Heart right ventricle (tissue), 16 donors: Measurements from ENCODE around the gene MXRA8. TPM values are rescaled to one million over a fixed set of nuclear protein-coding genes. Genes with fewer than 3 reads are reported as not detected.

Experiments
- ATAC-seq, 8 donors: fragments of 200-7000 bp; cut with Tn5 transposase; one replicate each; pipeline ENCODE4 v1.9.1; 2020; ENCODE audit warnings: mild to moderate bottlenecking in 8 of 8, moderate library complexity in 8 of 8, moderate number of reproducible peaks in 1 of 8
- DNase-seq, 2 donors: peaks; one replicate each; pipeline ENCODE4 v3.0.0-alpha.2; 2020
- H3K27ac ChIP-seq, 10 donors: fragments of 200-600 bp; sonication (generic) in 2 of 10; one replicate each; pipeline versions ENCODE4 v1.5.0 to v1.8.0; 2020 to 2022; ENCODE audit warnings: mild to moderate bottlenecking in 3 of 10
- H3K27me3 ChIP-seq, 7 donors: fragments of 200-600 bp; one replicate each; pipeline ENCODE4 v1.8.0; 2021 to 2022; ENCODE audit warnings: mild to moderate bottlenecking in 2 of 7
- H3K36me3 ChIP-seq, 9 donors: fragments of 200-600 bp; sonication (generic) in 1 of 9; one replicate each; pipeline versions ENCODE4 v1.5.0 to v1.8.0; 2020 to 2022; ENCODE audit warnings: mild to moderate bottlenecking in 2 of 9
- H3K4me1 ChIP-seq, 9 donors: fragments of 200-600 bp; sonication (generic) in 1 of 9; one replicate each; pipeline versions ENCODE4 v1.5.0 to v1.8.0; 2020 to 2022; ENCODE audit warnings: mild to moderate bottlenecking in 4 of 9
- H3K4me3 ChIP-seq, 10 donors: fragments of 200-600 bp; sonication (generic) in 2 of 10; one replicate each; pipeline versions ENCODE4 v1.5.0 to v1.8.0; 2020 to 2022; ENCODE audit warnings: mild to moderate bottlenecking in 7 of 10, moderate library complexity in 2 of 10
- H3K9me3 ChIP-seq, 11 donors: fragments of 200-600 bp in 10 of 11; sonication (generic) in 2 of 11; one replicate each; pipeline versions ENCODE4 v1.5.0 to v1.8.0; 2013 to 2022; ENCODE audit warnings: mild to moderate bottlenecking in 2 of 11, control low read depth in 1 of 11, moderate library complexity in 1 of 11
- WGBS, 2 donors: extraction: QIAGEN DNeasy Blood & Tissue Kit; methylation state at CpG; one replicate each; pipeline ENCODE4 v1.1.7; 2013; ENCODE audit warnings: inconsistent platforms in 1 of 2; 5-methylcytosine and 5-hydroxymethylcytosine counted together
- intact Hi-C, 10 donors: fragments of 100-400 bp; cut with DNase I; formaldehyde crosslinking; loops; one replicate each; pipeline versions ENCODE4 v1.11.1 to v1.14.2; 2022
- polyA plus RNA-seq, 2 donors: library from polyadenylated mRNA; stranded (reverse); fragments of 200-250 nt; gene quantifications; one replicate each; pipeline ENCODE4 v1.2.3, GENCODE V29; 2013
- total RNA-seq, 10 donors: library from RNA; stranded (reverse); fragmentation: NEBNext Ultra II Directional in 3 of 10; extraction: Animal tissue kit (Norgen Biotek cat#: 25700) in 3 of 10; gene quantifications; one replicate each; pipeline versions ENCODE4 v1.2.1 to v1.2.4, GENCODE V29; 2021 to 2023
- TF ChIP-seq, protein P1 (sequence below), 9 donors: fragments of 200-600 bp; sonication (generic) in 2 of 9; IDR thresholded peaks; one replicate each; pipeline versions ENCODE4 v1.5.0 to v1.8.0; 2021 to 2022; ENCODE audit warnings: antibody characterized with exemption in 9 of 9, mild to moderate bottlenecking in 5 of 9, moderate library complexity in 1 of 9
- donor health status: Arrhythmogenic right ventricular cardiomyopathy.
- donor health status: ischemic (EF 13 %, LVEDD 7.1; RV severe dilation, severe dysfunction).
- donor health status: healthy with polysubstance abuse.
- donor health status: DM: no; HTN: yes; CAD: no.
- donor health status: DM: no; HTN: no; CAD: no.
- donor health status: ischemic (EF 25% LVEDD 6.9; RV normal size, moderate dysfunction).
- donor health status: ischemic (EF 25% LVEDD 5.7; RV mildly dilated, moderate dysfunction).
- donor health status: healthy.
- donor health status: DM: yes; HTN: yes; CAD: no.
- donor health status: Ischemic cardiomyopathy.
- donor health status: ischemic (EF 35%, LVEDD 5.7; RV mildly dilated, moderate dysfunction).
- donor health status: nonischemic (EF 11% LVEDD 7.7; RV severe dilation, severe dysfunction).
- donor health status: DM: yes; HTN: yes; CAD: no.
- donor health status: PGD.
- donor health status: ischemic (EF 29% LVEDD 5.4; RV normal size, mild dysfunction).
- donor health status: nonischemic (EF 23%, LVEDD 6.1; RV moderate dilation, normal function).

Gene MXRA8
- total and polyA plus RNA-seq, 12 donors: 7.2 to 35.6 (median 15.5) TPM

DNA sequence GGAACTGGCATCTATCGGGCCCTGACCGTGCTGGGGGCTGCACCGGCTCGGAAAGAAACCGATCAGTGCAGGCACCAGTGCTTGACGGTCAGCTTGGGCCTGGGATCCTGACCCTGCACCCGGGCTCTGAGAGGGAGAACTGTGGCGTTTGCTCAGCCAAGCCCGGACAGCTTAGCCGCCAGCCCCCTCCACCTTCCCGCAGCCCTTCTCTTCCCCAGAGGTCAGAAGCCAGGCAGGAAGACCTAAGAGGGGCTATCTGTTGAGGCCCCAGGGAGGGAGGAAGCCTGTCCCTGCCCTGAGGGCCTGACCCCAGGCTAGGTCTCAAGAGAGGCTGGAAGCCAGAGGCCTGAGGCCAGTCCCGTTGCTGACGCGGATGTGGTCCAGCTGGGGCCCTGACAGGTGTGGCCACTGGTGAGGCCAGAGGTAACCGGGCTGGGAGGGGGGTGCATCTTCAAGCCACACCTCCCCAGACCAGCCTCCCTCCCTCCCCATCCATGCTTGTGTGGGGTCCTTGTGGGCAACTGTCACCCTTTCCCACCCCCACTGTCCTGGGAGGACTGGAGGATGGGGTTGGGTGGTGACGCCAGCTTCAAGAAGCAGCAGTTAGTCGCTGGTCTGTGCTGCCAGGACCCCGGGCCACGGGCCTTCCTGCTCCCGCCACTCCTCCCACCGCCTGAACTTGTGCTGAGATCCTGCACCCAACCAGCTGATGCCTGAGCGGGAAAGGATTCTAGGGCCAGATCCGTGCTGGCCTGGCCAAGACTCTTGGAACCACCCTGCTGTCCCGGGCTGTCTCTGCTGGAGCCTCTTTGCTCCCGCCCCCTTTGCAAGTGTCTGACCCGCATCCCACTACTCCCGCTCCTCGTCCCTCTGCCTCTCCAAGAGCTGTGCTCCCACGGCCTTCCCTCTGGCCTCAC is 6.6 kb downstream of the MXRA8 start:
- peaks cover 0 to 19% (median 0%) of the 10 kb centered on the region in 9 donors for H3K36me3 ChIP-seq
- 45 to 50% methylated on average over 29 of the region's 29 CpGs for WGBS, 2 donors
- H3K4me3 ChIP-seq: peak overlapping the region in 5 of 10 donors; percentile 5 to 22 (median 12)
- peaks cover 24 to 69% (median 51%) of the 10 kb centered on the region in 9 donors for H3K4me1 ChIP-seq
- H3K27ac ChIP-seq: peak overlapping the region in 8 of 10 donors; percentile 14 to 75 (median 58)
- DNase-seq: peak; percentile 25 to 68
- intact Hi-C loops: no loop called here
- H3K27me3 ChIP-seq: peaks cover 0 to 47% (median 35%) of the 10 kb centered on the region in 7 donors
- peak; percentile 9 to 53 (median 27) for ATAC-seq
- H3K9me3 ChIP-seq: no peaks in the 10 kb centered on the region
- TF ChIP-seq, protein P1, sequence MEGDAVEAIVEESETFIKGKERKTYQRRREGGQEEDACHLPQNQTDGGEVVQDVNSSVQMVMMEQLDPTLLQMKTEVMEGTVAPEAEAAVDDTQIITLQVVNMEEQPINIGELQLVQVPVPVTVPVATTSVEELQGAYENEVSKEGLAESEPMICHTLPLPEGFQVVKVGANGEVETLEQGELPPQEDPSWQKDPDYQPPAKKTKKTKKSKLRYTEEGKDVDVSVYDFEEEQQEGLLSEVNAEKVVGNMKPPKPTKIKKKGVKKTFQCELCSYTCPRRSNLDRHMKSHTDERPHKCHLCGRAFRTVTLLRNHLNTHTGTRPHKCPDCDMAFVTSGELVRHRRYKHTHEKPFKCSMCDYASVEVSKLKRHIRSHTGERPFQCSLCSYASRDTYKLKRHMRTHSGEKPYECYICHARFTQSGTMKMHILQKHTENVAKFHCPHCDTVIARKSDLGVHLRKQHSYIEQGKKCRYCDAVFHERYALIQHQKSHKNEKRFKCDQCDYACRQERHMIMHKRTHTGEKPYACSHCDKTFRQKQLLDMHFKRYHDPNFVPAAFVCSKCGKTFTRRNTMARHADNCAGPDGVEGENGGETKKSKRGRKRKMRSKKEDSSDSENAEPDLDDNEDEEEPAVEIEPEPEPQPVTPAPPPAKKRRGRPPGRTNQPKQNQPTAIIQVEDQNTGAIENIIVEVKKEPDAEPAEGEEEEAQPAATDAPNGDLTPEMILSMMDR (IDR thresholded peaks at IDR 0.05): no peak

DNA sequence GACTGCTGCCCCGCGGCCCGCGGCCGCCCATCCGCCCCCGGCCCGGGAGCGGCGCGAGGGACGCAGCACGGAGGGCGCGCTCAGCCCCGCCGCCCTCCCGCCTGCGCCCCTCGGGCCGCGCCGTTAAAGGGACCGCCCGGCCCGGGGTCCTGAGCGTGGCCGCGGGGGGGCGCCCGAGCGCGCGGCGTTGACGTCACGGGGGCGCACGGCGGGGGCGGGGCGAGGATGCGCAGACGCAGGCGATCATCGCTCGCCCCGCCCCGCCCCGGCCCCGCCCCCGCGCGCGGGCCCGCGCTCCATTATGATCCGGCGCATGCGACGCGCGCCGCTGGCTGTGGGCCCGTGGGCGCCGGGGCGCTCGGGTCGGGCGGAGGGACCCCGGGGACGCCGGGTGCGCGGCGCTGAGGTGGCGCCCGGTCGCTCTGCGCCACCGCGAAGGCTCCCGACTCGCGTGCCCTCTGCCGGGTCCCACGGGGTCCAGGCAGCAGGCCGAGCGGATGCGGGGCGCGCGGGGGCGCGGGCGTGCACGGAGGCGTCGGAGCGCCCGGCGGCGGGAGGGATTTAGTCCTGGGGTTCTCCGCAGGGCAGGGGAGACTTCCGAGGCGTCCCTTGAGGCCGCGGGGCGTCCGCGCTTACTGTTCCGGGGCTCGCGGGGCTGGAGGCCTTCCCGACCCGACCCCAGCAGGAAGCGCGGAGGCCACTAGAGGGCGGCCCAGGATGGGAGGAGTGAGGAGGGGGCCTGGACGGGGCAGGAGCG is 8.9 kb downstream of the MXRA8 start, which contains the start of gene DVL1:
Gene DVL1 (minus strand): TSS at position 163 of the 757 bp plus-strand sequence. CDS start 353 bp downstream, outside the sequence.
- Histone ChIP-seq H3K36me3 (peaks cover 0 to 15% (median 0%) of the 10 kb centered on the region in 9 donors), H3K27me3 (peaks cover 0 to 30% (median 18%) of the 10 kb centered on the region in 7 donors), H3K9me3 (no peaks in the 10 kb centered on the region), H3K27ac (peak within 1 kb of the TSS; percentile 81 to 95 (median 92)), H3K4me3 (peak within 1 kb of the TSS; percentile 61 to 80 (median 74)), H3K4me1 (peaks cover 34 to 73% (median 67%) of the 10 kb centered on the region in 9 donors)
- DNase-seq: peak; percentile 67 to 79
- WGBS, 2 donors: 0% methylated on average over 50 to 118 of the region's 122 CpGs
- TF ChIP-seq, protein P1 (IDR thresholded peaks at IDR 0.05): peak; percentile 12 to 64 (median 50)
- intact Hi-C loops: loop anchor here in 3 of 10 donors (2.0 to 5.0 kb wide), 2 partner anchors 25 to 42 kb away; partner anchors contain the start of genes ACAP3 (in 2 of the 3), PUSL1 (in 2 of the 3), CPTP (in 1 of the 3) and INTS11 (in 1 of the 3)
- peak in 7 of 8 donors; percentile 4 to 63 (median 23) for ATAC-seq

DNA sequence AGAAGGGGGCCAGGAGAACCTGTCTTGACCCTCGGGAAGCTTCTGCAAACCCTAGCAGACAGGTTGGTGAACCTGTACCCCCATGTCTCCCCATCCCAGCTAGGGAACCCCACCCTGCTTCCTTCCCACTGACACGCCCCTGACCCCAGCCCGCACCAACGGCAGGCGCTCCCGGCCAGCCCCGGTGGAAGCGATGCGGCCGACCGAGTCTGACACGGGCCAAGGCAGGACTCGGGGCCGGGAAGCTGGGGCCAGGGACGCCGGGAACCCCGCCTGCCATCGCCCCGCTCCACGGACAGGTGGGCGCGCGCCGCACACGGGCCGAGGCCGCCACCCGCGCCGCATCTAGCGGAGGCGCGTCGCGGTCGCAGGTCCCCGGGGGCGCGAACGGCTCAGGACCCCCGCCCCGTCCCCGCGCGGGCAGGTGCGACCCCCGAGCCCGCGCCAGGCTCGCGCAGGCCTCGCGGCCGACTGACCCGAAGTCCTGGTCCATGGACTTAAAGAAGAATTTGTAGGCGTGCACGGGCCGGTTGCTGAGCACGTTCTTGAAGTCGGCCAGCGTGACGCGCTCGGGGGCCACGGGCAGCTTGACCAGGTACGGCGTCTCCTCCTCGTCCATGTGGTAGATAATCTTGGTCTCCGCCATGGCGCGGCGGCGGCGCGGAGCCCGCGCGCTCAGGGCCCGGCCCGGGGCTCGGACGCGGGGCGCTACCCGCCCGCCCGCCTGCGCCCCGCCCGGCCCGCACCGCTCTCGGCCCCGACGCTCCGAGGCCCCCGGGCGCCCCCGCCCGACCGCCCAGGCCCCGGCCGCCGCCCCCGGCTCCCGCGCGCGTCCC is 9.7 kb downstream of the MXRA8 start:
- intact Hi-C loops: loop anchor here in 3 of 10 donors (2.0 to 5.0 kb wide), 2 partner anchors 24 to 41 kb away; partner anchors contain the start of genes ACAP3 (in 2 of the 3), PUSL1 (in 2 of the 3), CPTP (in 1 of the 3) and INTS11 (in 1 of the 3)
- ATAC-seq (peak in 1 of 8 donors; percentile 0), DNase-seq (no peak)
- Histone ChIP-seq H3K36me3 (peaks cover 0 to 7% (median 0%) of the 10 kb centered on the region in 9 donors), H3K4me1 (peaks cover 35 to 73% (median 65%) of the 10 kb centered on the region in 9 donors), H3K27ac (peak overlapping the region; percentile 5 to 87 (median 82)), H3K27me3 (peaks cover 0 to 22% (median 10%) of the 10 kb centered on the region in 7 donors), H3K9me3 (no peaks in the 10 kb centered on the region), H3K4me3 (peak overlapping the region; percentile 51 to 80 (median 72))
- TF ChIP-seq, protein P1 (IDR thresholded peaks at IDR 0.05): no peak
- 0% methylated on average over 75 to 109 of the region's 109 CpGs for WGBS, 2 donors
